H1 (cell line): ENCODE results near the gene LCNL1. TPM values are rescaled to one million over a fixed set of nuclear protein-coding genes. Genes with fewer than 3 reads are reported as not detected.
A peak's percentile ranks its signal among the peaks of the same experiment; 100 is the strongest.

Experiments
- CTCF ChIA-PET: fragments of 300-600 bp; sonication (Branson Sonifier 250); formaldehyde crosslinking; loops from one replicate; lab custom pipeline; 2021; ENCODE audit not compliant: partially characterized antibody; lab: Charles Lee
- POLR2A ChIA-PET: fragments of 300-600 bp; sonication (Branson Sonifier 250); formaldehyde crosslinking; loops from one replicate; lab custom pipeline; 2021; ENCODE audit warnings: inconsistent platforms; ENCODE audit not compliant: partially characterized antibody; lab: Charles Lee
- DNase-seq, 2 experiments: peaks; one replicate each; pipeline versions ENCODE4 v3.0.0 to v3.0.0-alpha.2; 2010 to 2022; ENCODE audit warnings: low spot score in 2 of 2, low read depth in 1 of 2, mixed read lengths in 1 of 2
- FAIRE-seq: peaks from 2 replicates; lab custom pipeline; 2011; peaks lifted over from hg19 to GRCh38; lab: Jason Lieb, UNC
- H2AFZ ChIP-seq: 2 replicates; pipeline ENCODE4 v1.8.1; 2012; ENCODE audit warnings: low read length, inconsistent platforms
- H2AK5ac ChIP-seq: 2 replicates; pipeline ENCODE4 v1.6.1; 2013; ENCODE audit warnings: low read depth, low read length
- H2BK120ac ChIP-seq: replicated peaks from 2 replicates; pipeline ENCODE3; 2013; ENCODE audit warnings: low read depth, low read length, inconsistent platforms
- H2BK12ac ChIP-seq: 2 replicates; pipeline ENCODE4 v1.6.1; 2013; ENCODE audit warnings: low read depth, low read length
- H2BK15ac ChIP-seq: 2 replicates; pipeline ENCODE4 v1.6.1; 2013; ENCODE audit warnings: low read length
- H2BK20ac ChIP-seq: 2 replicates; pipeline ENCODE4 v1.6.1; 2013; ENCODE audit warnings: low read length
- H2BK5ac ChIP-seq: 2 replicates; pipeline ENCODE4 v1.6.1; 2013; ENCODE audit warnings: low read depth, low read length
- H3K14ac ChIP-seq: 2 replicates; pipeline ENCODE4 v1.6.1; 2013; ENCODE audit warnings: inconsistent platforms; ENCODE audit not compliant: insufficient read length
- H3K18ac ChIP-seq: 2 replicates; pipeline ENCODE4 v1.6.1; 2013; ENCODE audit warnings: low read length; ENCODE audit errors: extremely low read depth
- H3K23ac ChIP-seq: 2 replicates; pipeline ENCODE4 v1.6.1; 2013; ENCODE audit warnings: inconsistent platforms; ENCODE audit not compliant: insufficient read length
- H3K23me2 ChIP-seq: 2 replicates; pipeline ENCODE4 v1.6.1; 2013; ENCODE audit warnings: low read depth, low read length
- H3K27ac ChIP-seq: 2 replicates; pipeline ENCODE4 v1.6.1; 2011; ENCODE audit warnings: low read depth, low read length, inconsistent platforms
- H3K27me3 ChIP-seq, 4 experiments: replicated peaks in 1 of 4; 1 replicate in 1 of 4; 2 replicates in 3 of 4; pipeline versions ENCODE4 v1.6.1 to v1.8.1; 2011 to 2013; ENCODE audit warnings: low read length in 3 of 4, mild to moderate bottlenecking in 3 of 4, inconsistent platforms in 2 of 4, mixed read lengths in 2 of 4, moderate library complexity in 1 of 4; ENCODE audit not compliant: control insufficient read depth in 3 of 4, insufficient read depth in 3 of 4; ENCODE audit errors: extremely low read depth in 1 of 4
- H3K36me3 ChIP-seq, 4 experiments: 2 replicates each; pipeline versions ENCODE4 v1.6.1 to v1.8.1; 2011 to 2013; ENCODE audit warnings: mild to moderate bottlenecking in 4 of 4, low read length in 3 of 4, moderate library complexity in 2 of 4, control low read depth in 1 of 4, inconsistent platforms in 1 of 4; ENCODE audit not compliant: insufficient read depth in 4 of 4, control insufficient read depth in 2 of 4
- H3K4ac ChIP-seq: replicated peaks from 2 replicates; pipeline ENCODE3; 2013; ENCODE audit warnings: low read length, low read depth, mixed read lengths, inconsistent platforms; ENCODE audit not compliant: insufficient read length
- H3K4me1 ChIP-seq, 4 experiments: replicated peaks in 1 of 4; 1 replicate in 1 of 4; 2 replicates in 3 of 4; pipeline versions ENCODE4 v1.6.1 to v1.8.1; 2011 to 2013; ENCODE audit warnings: low read length in 3 of 4, inconsistent platforms in 2 of 4, mixed read lengths in 1 of 4; ENCODE audit not compliant: insufficient read depth in 4 of 4, control insufficient read depth in 3 of 4
- H3K4me2 ChIP-seq, 2 experiments: 2 replicates each; pipeline versions ENCODE4 v1.6.1 to v1.8.1; 2011 to 2013; ENCODE audit warnings: low read depth in 2 of 2, low read length in 2 of 2, control low read depth in 1 of 2, inconsistent platforms in 1 of 2, mild to moderate bottlenecking in 1 of 2; ENCODE audit not compliant: insufficient read depth in 1 of 2
- H3K4me3 ChIP-seq, 4 experiments: fragments of 200-600, 300-600 bp in 1 of 4; sonication (generic), shearing (Covaris generic), sonication (Bioruptor Twin) in 1 of 4; 2 replicates each; pipeline versions ENCODE4 v1.5.1 to v1.8.1; 2011 to 2016; ENCODE audit warnings: low read length in 4 of 4, low read depth in 3 of 4, control low read depth in 2 of 4, inconsistent platforms in 2 of 4, mild to moderate bottlenecking in 2 of 4, mixed read lengths in 1 of 4, moderate library complexity in 1 of 4; ENCODE audit not compliant: insufficient read depth in 2 of 4; ENCODE audit errors: extremely low read depth in 1 of 4
- H3K56ac ChIP-seq: replicated peaks from 2 replicates; pipeline ENCODE3; 2013; ENCODE audit warnings: low read depth, mild to moderate bottlenecking, mixed read lengths, low read length, inconsistent platforms; ENCODE audit not compliant: insufficient read length
- H3K79me1 ChIP-seq: 2 replicates; pipeline ENCODE4 v1.6.1; 2013; ENCODE audit warnings: low read depth, low read length, control low read depth
- H3K79me2 ChIP-seq, 2 experiments: 2 replicates each; pipeline versions ENCODE4 v1.6.1 to v1.8.1; 2012 to 2013; ENCODE audit warnings: low read length in 2 of 2, mild to moderate bottlenecking in 2 of 2, inconsistent platforms in 1 of 2; ENCODE audit not compliant: insufficient read depth in 2 of 2, control insufficient read depth in 1 of 2
- H3K9ac ChIP-seq, 4 experiments: replicated peaks in 1 of 4; 1 replicate in 1 of 4; 2 replicates in 3 of 4; pipeline versions ENCODE4 v1.6.1 to v1.8.1; 2011 to 2013; ENCODE audit warnings: low read depth in 3 of 4, low read length in 3 of 4, control low read depth in 2 of 4, mild to moderate bottlenecking in 2 of 4, moderate library complexity in 2 of 4, inconsistent platforms in 1 of 4; ENCODE audit errors: extremely low read depth in 1 of 4
- H3K9me3 ChIP-seq, 2 experiments: 2 replicates each; pipeline versions ENCODE4 v1.6.1 to v1.8.1; 2012 to 2013; ENCODE audit warnings: mild to moderate bottlenecking in 2 of 2, moderate library complexity in 2 of 2, control low read depth in 1 of 2, inconsistent platforms in 1 of 2, low read depth in 1 of 2, low read length in 1 of 2, mixed read lengths in 1 of 2; ENCODE audit not compliant: insufficient read depth in 2 of 2
- H4K20me1 ChIP-seq, 2 experiments: replicated peaks in 1 of 2; 2 replicates each; pipeline versions ENCODE3 to v1.8.1; 2011 to 2013; ENCODE audit warnings: inconsistent platforms in 2 of 2, low read length in 2 of 2, mild to moderate bottlenecking in 1 of 2; ENCODE audit not compliant: insufficient read depth in 2 of 2, control insufficient read depth in 1 of 2
- H4K5ac ChIP-seq: 2 replicates; pipeline ENCODE4 v1.6.1; 2013; ENCODE audit warnings: low read length, low read depth, mixed read lengths, inconsistent platforms; ENCODE audit not compliant: insufficient read length
- H4K8ac ChIP-seq: 2 replicates; pipeline ENCODE4 v1.8.0; 2013; ENCODE audit warnings: mild to moderate bottlenecking, moderate library complexity, low read length, inconsistent platforms; ENCODE audit not compliant: insufficient read depth; ENCODE audit errors: extremely low read depth
- H4K91ac ChIP-seq: replicated peaks from 2 replicates; pipeline ENCODE3; 2013; ENCODE audit warnings: low read length, mixed read lengths, inconsistent platforms; ENCODE audit not compliant: insufficient read length
- ASH2L ChIP-seq: fragments of 200-600, 300-600 bp; sonication (generic); IDR thresholded peaks from one replicate; pipeline ENCODE4 v1.7.1; 2017; ENCODE audit warnings: low read length
- CBX8 ChIP-seq: fragments of 300-800, 300-1000 bp; sonication (generic); IDR thresholded peaks from 2 replicates; pipeline ENCODE4 v1.7.1; 2016; ENCODE audit warnings: low read depth, low read length, borderline replicate concordance
- EZH2 ChIP-seq: fragments of 200-600 bp; sonication (generic); IDR thresholded peaks from 2 replicates; pipeline ENCODE4 v1.7.1; 2012; ENCODE audit warnings: low read depth, mild to moderate bottlenecking, moderate library complexity, low read length, inconsistent platforms; ENCODE audit not compliant: severe bottlenecking
- FOSL1 ChIP-seq: IDR thresholded peaks from 2 replicates; pipeline ENCODE4 v1.6.1; 2011; ENCODE audit warnings: mild to moderate bottlenecking, low read depth, low read length, moderate library complexity; ENCODE audit not compliant: insufficient read depth
- GABPA ChIP-seq: IDR thresholded peaks from 2 replicates; pipeline ENCODE4 v1.6.1; 2011; ENCODE audit warnings: mild to moderate bottlenecking, low read length, moderate library complexity, borderline replicate concordance; ENCODE audit not compliant: insufficient read depth
- JUN ChIP-seq: IDR thresholded peaks from 2 replicates; pipeline ENCODE4 v1.6.1; 2011; ENCODE audit warnings: low read depth, mild to moderate bottlenecking, improper control_type of control experiment, low read length
- JUND ChIP-seq: IDR thresholded peaks from 2 replicates; pipeline ENCODE4 v1.6.1; 2011; ENCODE audit warnings: mild to moderate bottlenecking, improper control_type of control experiment, low read length
- KDM4A ChIP-seq: IDR thresholded peaks from one replicate; pipeline ENCODE4 v1.7.1; 2012; ENCODE audit warnings: low read depth, mild to moderate bottlenecking, moderate library complexity, low read length, inconsistent platforms; ENCODE audit not compliant: severe bottlenecking
- KDM5A ChIP-seq: fragments of 200-600 bp; IDR thresholded peaks from 2 replicates; pipeline ENCODE4 v1.7.1; 2012; ENCODE audit warnings: mild to moderate bottlenecking, low read length, inconsistent platforms, mixed read lengths
- POU5F1 ChIP-seq: IDR thresholded peaks from 2 replicates; pipeline ENCODE4 v1.6.1; 2011; ENCODE audit warnings: low read depth, mild to moderate bottlenecking, low read length, moderate library complexity
- RBBP5 ChIP-seq: IDR thresholded peaks from 2 replicates; pipeline ENCODE4 v1.7.1; 2012; ENCODE audit warnings: low read depth, mild to moderate bottlenecking, inconsistent platforms, low read length, moderate library complexity, borderline replicate concordance
- RFX5 ChIP-seq: IDR thresholded peaks from 2 replicates; pipeline ENCODE4 v1.6.1; 2011; ENCODE audit warnings: low read depth, low read length, improper control_type of control experiment, borderline replicate concordance
- SUZ12 ChIP-seq: fragments of 200-600 bp; sonication (generic); IDR thresholded peaks from 2 replicates; pipeline ENCODE4 v1.6.1; 2012; ENCODE audit warnings: mild to moderate bottlenecking, inconsistent platforms, low read length, moderate library complexity, mixed read lengths
- TEAD4 ChIP-seq: IDR thresholded peaks from 2 replicates; pipeline ENCODE4 v1.6.1; 2012; ENCODE audit warnings: low read depth, low read length, inconsistent platforms, mixed read lengths
- WGBS, 2 experiments: shearing (Covaris generic) in 1 of 2; methylation state at CpG; one replicate each; pipeline versions ENCODE4 v1.1.6 to v1.1.7; 2013 to 2015; ENCODE audit warnings: low lambda C conversion rate in 2 of 2, mixed read lengths in 2 of 2, inconsistent platforms in 1 of 2, low coverage in 1 of 2, missing lambda C conversion rate in 1 of 2; ENCODE audit not compliant: insufficient replicate concordance in 2 of 2, insufficient coverage in 1 of 2, insufficient read length in 1 of 2; ENCODE audit errors: extremely low coverage in 1 of 2, missing lambda C conversion rate in 1 of 2; 5-methylcytosine and 5-hydroxymethylcytosine counted together
- polyA plus RNA-seq, 7 experiments: library from polyadenylated mRNA; depleted of rRNA in 3 of 7; stranded (reverse) in 5 of 7; unstranded in 2 of 7; fragments of >200 nt in 5 of 7; fragments of 200-250 nt in 2 of 7; gene quantifications; 1 replicate in 5 of 7; 2 replicates in 1 of 7; 4 replicates in 1 of 7; pipeline versions ENCODE4 v1.2.1 to v1.2.3, GENCODE V29; 2011 to 2013; ENCODE audit warnings: missing spikeins in 2 of 7, mixed read lengths in 2 of 7
- total RNA-seq: library from RNA; stranded (reverse); fragmentation: NEBNext Ultra II Directional; extraction: Animal tissue kit (Norgen Biotek cat#: 25700); gene quantifications from 2 replicates; pipeline ENCODE4 v1.2.1, GENCODE V29; 2021

Gene LCNL1
- total and polyA plus RNA-seq, 2 of the 8 experiments (the other 6 are each of a cell fraction or from before 2014, with no cell fraction given), result 0.11 TPM; not detected in 1

DNA sequence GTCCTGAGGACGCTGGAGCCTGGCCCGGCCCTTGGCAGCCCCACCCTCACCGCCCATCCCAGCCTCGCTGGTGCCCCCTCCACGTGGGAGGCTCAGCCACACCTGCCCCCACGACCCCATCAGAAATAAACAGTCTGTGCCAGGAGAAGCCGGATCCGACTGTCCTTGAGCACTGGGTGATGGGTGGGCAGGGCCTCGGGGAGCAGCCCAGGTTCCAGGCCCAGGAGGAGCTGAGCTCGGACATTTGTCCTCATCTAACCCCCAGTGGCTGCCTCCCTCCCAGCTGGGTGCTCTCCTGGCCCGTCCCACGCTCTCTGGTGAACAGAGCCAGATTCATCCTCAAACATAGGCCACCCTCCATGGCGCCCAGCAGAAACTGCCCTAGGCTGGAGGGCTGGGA, 10.1 kb upstream of the LCNL1 start:
- no peaks in the 10 kb centered on the region for H3K79me1 ChIP-seq
- H4K91ac ChIP-seq, result no peak overlapping the region
- DNase-seq, result no peak
- no peak overlapping the region for H3K14ac ChIP-seq
- H2BK20ac ChIP-seq, result no peak overlapping the region
- H3K27me3 ChIP-seq, result peaks cover 0 to 5% (median 2%) of the 10 kb centered on the region in 4 experiments; a peak in 2 of 7 replicates
- H2BK15ac ChIP-seq, result no peak overlapping the region
- no peak overlapping the region for H2AFZ ChIP-seq
- ChIA-PET POLR2A (no interaction called here), CTCF (interaction anchor here (0.9 to 9.4 kb wide), 5 partner anchors 12 to 63 kb away, joined by 3 to 38 read pairs (median 12); partner anchors contain the start of gene LCN12)
- H3K9me3 ChIP-seq, result no peaks in the 10 kb centered on the region
- H2BK12ac ChIP-seq, result no peak overlapping the region
- 0 out of 2 replicates have a peak overlapping the region, but pooled peaks have one; percentile 51 for H4K8ac ChIP-seq
- no peak overlapping the region for H3K4ac ChIP-seq
- no peak overlapping the region for H3K4me2 ChIP-seq
- H3K56ac ChIP-seq, result no peak overlapping the region
- WGBS, 2 experiments, result 87% methylated on average over 12 of the region's 13 CpGs; no CpG with 5 or more reads in 1 of the 2 experiments
- no peak for FAIRE-seq
- H4K5ac ChIP-seq, result no peak overlapping the region
- H3K23ac ChIP-seq, result no peak overlapping the region
- TF ChIP-seq GABPA, result no peak
- TF ChIP-seq RFX5, result no peak
- TF ChIP-seq SUZ12, result no peak
- TF ChIP-seq JUN, result no peak
- no peak for TF ChIP-seq JUND
- no peak for TF ChIP-seq FOSL1
- no peak for TF ChIP-seq KDM5A
- no peak for TF ChIP-seq ASH2L
- no peak for TF ChIP-seq CBX8
- no peak for TF ChIP-seq EZH2
- TF ChIP-seq RBBP5, result no peak
- TF ChIP-seq POU5F1, result no peak
- no peak for TF ChIP-seq TEAD4
- TF ChIP-seq KDM4A, result no peak
- H3K4me3 ChIP-seq, result no peak overlapping the region
- H2AK5ac ChIP-seq, result no peak overlapping the region
- H3K27ac ChIP-seq, result no peak overlapping the region
- H3K18ac ChIP-seq, result no peak overlapping the region
- H3K36me3 ChIP-seq, result no peaks in the 10 kb centered on the region
- H2BK120ac ChIP-seq, result no peak overlapping the region
- peaks cover 0 to 8% (median 3%) of the 10 kb centered on the region in 4 experiments; a peak in 4 of 7 replicates for H3K4me1 ChIP-seq
- H3K79me2 ChIP-seq, result no peaks in the 10 kb centered on the region
- H2BK5ac ChIP-seq, result no peak overlapping the region
- H4K20me1 ChIP-seq, result peaks cover 0 to 2% of the 10 kb centered on the region in 2 experiments
- H3K9ac ChIP-seq, result no peak overlapping the region
- H3K23me2 ChIP-seq, result peaks cover 4% of the 10 kb centered on the region; the same call in 1 of the 2 replicates
